ENCODE results near the gene TATDN2.

TATDN2 gene

GRCh38 chr3:10253731-10254130 lies 5.5 kb downstream of the TATDN2 start:
- no peak overlapping the region for H2AFZ ChIP-seq (ENCODE audit: low read length)
- peaks cover 3% of the 10 kb centered on the region for H3K79me1 ChIP-seq (ENCODE audit: low read depth, low read length)
- H2BK120ac ChIP-seq (ENCODE audit: low read depth, low read length): no peak overlapping the region
- WGBS, 2 donors (ENCODE audit: extremely low coverage in 2 of 2, insufficient read length in 2 of 2, insufficient replicate concordance in 1 of 2): no CpG with 5 or more reads among the region's 3 CpGs
- H2BK12ac ChIP-seq (ENCODE audit: low read length): no peak overlapping the region
- peaks cover 19 to 75% of the 10 kb centered on the region in 2 donors for H3K36me3 ChIP-seq (replicated peaks in 1 of 2; ENCODE audit: control insufficient read depth in 2 of 2, insufficient read depth in 2 of 2, low read length in 2 of 2)
- H3K9ac ChIP-seq (ENCODE audit: low read depth, low read length, poor library complexity): no peak overlapping the region
- no peak overlapping the region for H2BK5ac ChIP-seq (ENCODE audit: low read length)
- no peak overlapping the region for H3K4me3 ChIP-seq (ENCODE audit: low read length in 2 of 2)
- H3K23ac ChIP-seq (ENCODE audit: low read depth, low read length, poor library complexity): no peak overlapping the region
- H3K4ac ChIP-seq (ENCODE audit: low read length): no peak overlapping the region
- H3K27ac ChIP-seq (replicated peaks; ENCODE audit: low read length): no peak overlapping the region
- no peak overlapping the region for H3K18ac ChIP-seq (ENCODE audit: low read length)
- peaks cover 0 to 2% of the 10 kb centered on the region in 2 donors for H3K9me3 ChIP-seq (replicated peaks in 1 of 2; ENCODE audit: control insufficient read depth in 2 of 2, insufficient read depth in 1 of 2, low read depth in 1 of 2, low read length in 2 of 2)
- H2AK5ac ChIP-seq (ENCODE audit: low read depth, low read length): no peak overlapping the region
- no peak overlapping the region for H4K91ac ChIP-seq (ENCODE audit: low read depth, low read length, poor library complexity)
- no peak overlapping the region for H3K4me2 ChIP-seq (ENCODE audit: insufficient read depth, low read length, poor library complexity, severe bottlenecking)
- peak overlapping the region; percentile 26 for H4K8ac ChIP-seq (ENCODE audit: low read depth, low read length)
- peaks cover 0 to 11% of the 10 kb centered on the region in 2 donors for H3K4me1 ChIP-seq (ENCODE audit: control insufficient read depth in 2 of 2, insufficient read depth in 1 of 2, low read depth in 1 of 2, low read length in 2 of 2)
- H3K27me3 ChIP-seq (ENCODE audit: control insufficient read depth in 3 of 3, insufficient read depth in 3 of 3, low read depth in 1 of 3, low read length in 3 of 3): no peaks in the 10 kb centered on the region
- no peak for DNase-seq (ENCODE audit: low spot score)
- no peak overlapping the region for H2BK15ac ChIP-seq (ENCODE audit: low read length)
- H3K14ac ChIP-seq (ENCODE audit: low read length): no peak overlapping the region

- no CpG with 5 or more reads among the region's 7 CpGs for WGBS, 2 donors (ENCODE audit: extremely low coverage in 2 of 2, insufficient read length in 2 of 2, insufficient replicate concordance in 1 of 2)
- Histone ChIP-seq H3K9me3 (replicated peaks in 1 of 2; ENCODE audit: control insufficient read depth in 2 of 2, insufficient read depth in 1 of 2, low read depth in 1 of 2, low read length in 2 of 2) (peaks cover 0 to 2% of the 10 kb centered on the region in 2 donors), H3K18ac (ENCODE audit: low read length) (no peak overlapping the region), H3K4me1 (ENCODE audit: control insufficient read depth in 2 of 2, insufficient read depth in 1 of 2, low read depth in 1 of 2, low read length in 2 of 2) (peaks cover 0 to 2% of the 10 kb centered on the region in 2 donors), H2BK120ac (ENCODE audit: low read depth, low read length) (no peak overlapping the region), H2AK5ac (ENCODE audit: low read depth, low read length) (no peak overlapping the region), H3K9ac (ENCODE audit: low read depth, low read length, poor library complexity) (no peak overlapping the region), H3K14ac (ENCODE audit: low read length) (no peak overlapping the region), H2BK15ac (ENCODE audit: low read length) (no peak overlapping the region), H2BK12ac (ENCODE audit: low read length) (no peak overlapping the region), H3K27ac (replicated peaks; ENCODE audit: low read length) (no peak overlapping the region), H4K91ac (ENCODE audit: low read depth, low read length, poor library complexity) (no peak overlapping the region), H3K4me3 (ENCODE audit: low read length in 2 of 2) (no peak overlapping the region), H2AFZ (ENCODE audit: low read length) (no peak overlapping the region), H3K79me1 (ENCODE audit: low read depth, low read length) (no peaks in the 10 kb centered on the region), H3K36me3 (replicated peaks in 1 of 2; ENCODE audit: control insufficient read depth in 2 of 2, insufficient read depth in 2 of 2, low read length in 2 of 2) (peaks cover 23 to 86% of the 10 kb centered on the region in 2 donors), H3K27me3 (ENCODE audit: control insufficient read depth in 3 of 3, insufficient read depth in 3 of 3, low read depth in 1 of 3, low read length in 3 of 3) (no peaks in the 10 kb centered on the region), H3K4me2 (ENCODE audit: insufficient read depth, low read length, poor library complexity, severe bottlenecking) (no peak overlapping the region), H3K4ac (ENCODE audit: low read length) (no peak overlapping the region), H2BK5ac (ENCODE audit: low read length) (no peak overlapping the region), H3K23ac (ENCODE audit: low read depth, low read length, poor library complexity) (no peak overlapping the region), H4K8ac (ENCODE audit: low read depth, low read length) (no peak overlapping the region)
- no peak for DNase-seq (ENCODE audit: low spot score)
These were observed 7.6 kb downstream of the TATDN2 start for GRCh38 chr3:10255835-10256234.

- H3K4me2 ChIP-seq (ENCODE audit: insufficient read depth, low read length, poor library complexity, severe bottlenecking): no peak overlapping the region
- H3K18ac ChIP-seq (ENCODE audit: low read length): no peak overlapping the region
- no peak overlapping the region for H3K23ac ChIP-seq (ENCODE audit: low read depth, low read length, poor library complexity)
- peaks cover 0 to 2% of the 10 kb centered on the region in 2 donors for H3K9me3 ChIP-seq (replicated peaks in 1 of 2; ENCODE audit: control insufficient read depth in 2 of 2, insufficient read depth in 1 of 2, low read depth in 1 of 2, low read length in 2 of 2)
- H2AFZ ChIP-seq (ENCODE audit: low read length): no peak overlapping the region
- H2BK15ac ChIP-seq (ENCODE audit: low read length): no peak overlapping the region
- peaks cover 17 to 87% of the 10 kb centered on the region in 2 donors for H3K36me3 ChIP-seq (replicated peaks in 1 of 2; ENCODE audit: control insufficient read depth in 2 of 2, insufficient read depth in 2 of 2, low read length in 2 of 2)
- H3K14ac ChIP-seq (ENCODE audit: low read length): no peak overlapping the region
- DNase-seq (ENCODE audit: low spot score): no peak
- no peak overlapping the region for H3K27ac ChIP-seq (replicated peaks; ENCODE audit: low read length)
- H2BK12ac ChIP-seq (ENCODE audit: low read length): no peak overlapping the region
- H4K8ac ChIP-seq (ENCODE audit: low read depth, low read length): no peak overlapping the region
- WGBS, 2 donors (ENCODE audit: extremely low coverage in 2 of 2, insufficient read length in 2 of 2, insufficient replicate concordance in 1 of 2): no CpG with 5 or more reads among the region's 7 CpGs
- H2BK120ac ChIP-seq (ENCODE audit: low read depth, low read length): no peak overlapping the region
- H3K9ac ChIP-seq (ENCODE audit: low read depth, low read length, poor library complexity): no peak overlapping the region
- no peak overlapping the region for H4K91ac ChIP-seq (ENCODE audit: low read depth, low read length, poor library complexity)
- no peak overlapping the region for H2AK5ac ChIP-seq (ENCODE audit: low read depth, low read length)
- H3K4me1 ChIP-seq (ENCODE audit: control insufficient read depth in 2 of 2, insufficient read depth in 1 of 2, low read depth in 1 of 2, low read length in 2 of 2): peaks cover 0 to 2% of the 10 kb centered on the region in 2 donors
- H3K4ac ChIP-seq (ENCODE audit: low read length): no peak overlapping the region
- H3K27me3 ChIP-seq (ENCODE audit: control insufficient read depth in 3 of 3, insufficient read depth in 3 of 3, low read depth in 1 of 3, low read length in 3 of 3): no peaks in the 10 kb centered on the region
- H3K79me1 ChIP-seq (ENCODE audit: low read depth, low read length): peaks cover 1% of the 10 kb centered on the region
- H2BK5ac ChIP-seq (ENCODE audit: low read length): no peak overlapping the region
- no peak overlapping the region for H3K4me3 ChIP-seq (ENCODE audit: low read length in 2 of 2)
These were observed 10.8 kb downstream of the TATDN2 start for GRCh38 chr3:10259036-10259435.

GRCh38 chr3:10259798-10260197 lies 11.5 kb downstream of the TATDN2 start:
- Histone ChIP-seq H2BK5ac (ENCODE audit: low read length) (no peak overlapping the region), H4K8ac (ENCODE audit: low read depth, low read length) (no peak overlapping the region), H2BK120ac (ENCODE audit: low read depth, low read length) (no peak overlapping the region), H3K4me3 (ENCODE audit: low read length in 2 of 2) (no peak overlapping the region), H3K4me2 (ENCODE audit: insufficient read depth, low read length, poor library complexity, severe bottlenecking) (no peak overlapping the region), H3K36me3 (replicated peaks in 1 of 2; ENCODE audit: control insufficient read depth in 2 of 2, insufficient read depth in 2 of 2, low read length in 2 of 2) (peaks cover 10 to 87% of the 10 kb centered on the region in 2 donors), H3K79me1 (ENCODE audit: low read depth, low read length) (peaks cover 1% of the 10 kb centered on the region), H3K4ac (ENCODE audit: low read length) (no peak overlapping the region), H3K9ac (ENCODE audit: low read depth, low read length, poor library complexity) (no peak overlapping the region), H2BK15ac (ENCODE audit: low read length) (no peak overlapping the region), H3K18ac (ENCODE audit: low read length) (no peak overlapping the region), H3K27me3 (ENCODE audit: control insufficient read depth in 3 of 3, insufficient read depth in 3 of 3, low read depth in 1 of 3, low read length in 3 of 3) (no peaks in the 10 kb centered on the region), H2BK12ac (ENCODE audit: low read length) (no peak overlapping the region), H3K23ac (ENCODE audit: low read depth, low read length, poor library complexity) (no peak overlapping the region), H3K4me1 (ENCODE audit: control insufficient read depth in 2 of 2, insufficient read depth in 1 of 2, low read depth in 1 of 2, low read length in 2 of 2) (peaks cover 0 to 3% of the 10 kb centered on the region in 2 donors), H3K27ac (replicated peaks; ENCODE audit: low read length) (no peak overlapping the region), H3K14ac (ENCODE audit: low read length) (no peak overlapping the region), H2AFZ (ENCODE audit: low read length) (no peak overlapping the region), H2AK5ac (ENCODE audit: low read depth, low read length) (no peak overlapping the region), H4K91ac (ENCODE audit: low read depth, low read length, poor library complexity) (no peak overlapping the region), H3K9me3 (replicated peaks in 1 of 2; ENCODE audit: control insufficient read depth in 2 of 2, insufficient read depth in 1 of 2, low read depth in 1 of 2, low read length in 2 of 2) (peaks cover 0 to 2% of the 10 kb centered on the region in 2 donors)
- WGBS, 2 donors (ENCODE audit: extremely low coverage in 2 of 2, insufficient read length in 2 of 2, insufficient replicate concordance in 1 of 2): no CpG with 5 or more reads among the region's 4 CpGs
- DNase-seq (ENCODE audit: low spot score): no peak

All from neuronal stem cell (in vitro differentiated cells).